ENCODE data around the gene CRX. TPM values are rescaled to one million over a fixed set of nuclear protein-coding genes. Genes with fewer than 3 reads are reported as not detected.
"Not testable (repeated sequence)": the region's sequence is repeated elsewhere in the genome, so short reads cannot be mapped to it uniquely, and the experiment has no call there.

The CRX gene
- total RNA-seq, result not detected

DNA sequence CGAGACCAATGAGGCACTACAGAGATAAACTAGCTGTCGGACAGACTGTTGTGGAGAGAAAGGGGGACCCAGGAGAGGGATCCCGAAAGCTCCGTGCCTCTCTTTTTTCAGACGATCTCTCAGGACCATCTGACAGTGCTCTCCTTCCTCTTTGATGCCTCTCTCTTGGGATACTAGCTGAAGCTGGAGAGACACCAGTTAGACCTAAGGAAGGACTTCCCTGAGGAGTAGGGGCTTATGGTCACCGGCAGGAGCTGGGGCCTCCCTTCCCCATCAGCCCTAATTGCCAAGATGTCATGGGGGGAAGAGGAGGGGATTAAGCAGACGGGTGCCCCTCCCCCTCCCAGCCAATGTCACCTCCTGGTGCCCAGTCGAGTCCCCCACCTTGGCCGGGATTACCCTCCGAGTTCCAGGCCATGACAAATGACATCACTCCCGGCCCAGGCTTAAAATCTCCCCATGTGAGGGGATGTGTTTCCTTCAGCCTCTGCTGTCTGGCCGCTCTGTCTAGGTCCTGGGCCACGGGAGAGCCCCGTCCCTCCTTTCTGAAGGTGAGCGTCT lies at the start of gene CRX:
Gene CRX, plus strand, starts transcription at position 478 of the 561 bp plus-strand sequence. CDS start 12,507 bp downstream, outside the sequence.
- no peak for DNase-seq

DNA sequence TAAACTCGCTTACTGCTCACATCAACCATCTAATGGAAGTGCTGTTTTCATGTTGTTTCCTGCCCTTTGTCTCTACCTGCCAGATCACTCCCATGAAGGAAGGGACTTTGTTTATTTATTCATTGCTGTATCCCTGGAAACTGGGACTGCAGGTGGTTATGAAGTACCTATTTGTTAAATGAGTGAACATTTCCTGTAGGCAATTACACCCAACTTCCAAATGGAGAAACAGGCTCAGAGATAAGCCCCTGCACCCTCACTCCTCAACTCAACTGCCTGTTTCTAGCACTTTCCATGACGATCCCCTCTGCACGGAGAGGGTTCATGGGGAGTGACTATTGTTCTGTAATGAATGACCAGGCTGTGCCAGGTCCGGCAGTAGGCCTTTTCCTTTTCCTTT lies 45.2 kb upstream of the CRX start:
- DNase-seq, result no peak

DNA sequence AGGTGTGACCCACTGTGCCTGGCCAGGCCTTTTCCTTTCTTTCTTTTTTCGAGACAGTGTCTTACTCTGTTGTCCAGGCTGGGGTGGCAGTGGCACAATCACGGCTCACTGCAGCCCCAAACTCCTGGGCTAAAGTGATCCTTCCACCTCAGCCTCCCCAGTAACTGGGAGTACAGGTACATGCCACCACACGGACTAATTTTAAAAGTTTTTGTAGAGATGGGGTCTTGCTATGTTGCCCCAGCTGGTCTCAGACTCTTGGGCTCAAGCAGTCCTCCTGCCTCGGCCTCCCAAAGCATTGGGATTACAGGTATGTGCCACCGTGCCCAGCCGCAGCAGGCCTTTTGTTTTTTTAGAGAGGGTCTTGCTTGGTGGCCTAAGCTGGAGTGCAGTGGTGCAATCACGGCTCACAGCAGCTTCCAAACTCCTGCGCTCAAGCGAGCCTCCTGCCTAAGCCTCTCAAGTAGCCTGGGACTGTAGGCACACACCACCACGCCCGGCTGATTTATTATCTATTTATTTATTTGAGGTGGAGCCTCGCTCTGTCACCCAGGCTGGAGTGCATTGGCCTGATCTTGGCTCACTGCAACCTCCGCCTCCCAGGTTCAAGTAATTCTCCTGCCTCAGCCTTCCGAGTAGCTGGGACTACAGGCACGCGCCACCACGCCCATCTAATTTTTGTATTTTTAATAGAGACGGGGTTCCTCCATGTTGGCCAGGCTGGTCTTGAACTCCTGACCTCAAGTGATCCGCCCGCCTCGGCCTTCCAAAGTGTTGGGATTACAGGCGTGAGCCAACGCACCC lies 44.3 kb upstream of the CRX start:
- not testable (repeated sequence) for DNase-seq

DNA sequence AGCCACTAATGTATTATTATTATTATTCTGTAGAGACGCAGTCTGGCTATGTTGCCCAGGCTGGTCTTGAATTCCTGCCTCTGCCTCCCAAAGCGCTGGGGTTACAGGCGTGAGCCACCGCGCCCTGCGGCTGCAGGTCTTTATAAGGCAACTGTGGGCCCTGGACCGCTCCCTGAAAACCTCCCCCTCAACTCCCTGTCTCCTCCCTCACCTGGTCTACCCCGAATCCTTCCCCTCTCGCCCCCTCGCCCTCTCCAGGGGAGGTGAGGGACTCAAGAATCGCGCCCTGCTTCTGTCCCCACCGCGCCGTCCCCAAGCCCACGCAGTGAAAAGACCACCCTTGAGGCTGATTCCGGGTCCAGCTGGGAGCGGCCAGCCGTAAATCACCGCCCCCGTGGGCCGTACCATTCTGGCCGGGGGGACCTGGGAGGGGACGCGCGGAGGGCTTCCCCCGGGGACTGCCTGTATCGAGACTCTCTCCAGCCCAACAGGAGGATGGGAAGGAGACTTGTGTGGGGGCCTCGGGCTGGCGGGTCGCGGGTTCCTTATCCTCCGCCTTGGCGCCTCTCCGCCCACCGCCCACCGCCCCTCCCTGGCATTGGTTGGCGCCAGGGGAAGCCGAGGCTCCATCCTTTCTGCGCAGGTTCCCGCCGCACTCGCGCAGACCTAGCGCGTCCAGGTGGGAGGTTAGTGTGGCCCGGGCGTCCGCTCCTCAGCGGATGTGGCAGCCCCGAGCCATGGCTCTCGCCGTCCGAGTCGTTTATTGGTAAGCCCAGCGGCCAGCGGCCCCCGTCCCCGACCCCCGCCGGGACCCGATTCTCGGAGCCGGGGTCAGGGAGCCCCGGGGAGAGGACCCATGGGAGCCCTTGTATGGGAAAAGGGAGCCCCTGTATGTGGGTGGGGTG lies 43.4 kb upstream of the CRX start, which contains the start of gene SELENOW:
Gene SELENOW, plus strand, starts transcription at position 655 of the 905 bp plus-strand sequence. Its CDS starts 83 bp downstream, at position 738.
- peak; percentile 62 for DNase-seq

DNA sequence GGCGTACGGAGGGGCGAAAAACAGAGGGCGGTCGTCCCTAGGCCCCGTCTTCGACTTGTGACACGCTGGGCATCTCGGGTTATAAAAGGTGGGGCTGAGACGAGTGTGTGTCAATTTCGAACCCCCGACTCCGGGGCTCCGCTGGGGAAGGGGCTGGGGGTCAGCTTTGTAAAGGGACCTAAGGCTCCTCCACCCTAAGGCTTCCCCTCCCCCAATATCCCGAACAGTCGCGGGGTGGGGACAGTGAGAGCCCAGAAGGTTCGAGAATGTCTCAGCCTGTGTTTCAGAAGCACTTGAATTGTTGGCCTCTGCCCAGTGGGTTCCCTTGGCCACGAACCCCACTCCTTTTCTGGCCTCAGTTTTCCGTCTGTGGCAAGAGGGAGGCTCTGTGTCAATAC lies 42.8 kb upstream of the CRX start:
- no peak for DNase-seq

GRCh38 chr19:47779524-47780214 lies 42.1 kb upstream of the CRX start:
- no peak for DNase-seq

- no peak for DNase-seq
Measured at GRCh38 chr19:47780215-47780551, 41.6 kb upstream of the CRX start.

DNA sequence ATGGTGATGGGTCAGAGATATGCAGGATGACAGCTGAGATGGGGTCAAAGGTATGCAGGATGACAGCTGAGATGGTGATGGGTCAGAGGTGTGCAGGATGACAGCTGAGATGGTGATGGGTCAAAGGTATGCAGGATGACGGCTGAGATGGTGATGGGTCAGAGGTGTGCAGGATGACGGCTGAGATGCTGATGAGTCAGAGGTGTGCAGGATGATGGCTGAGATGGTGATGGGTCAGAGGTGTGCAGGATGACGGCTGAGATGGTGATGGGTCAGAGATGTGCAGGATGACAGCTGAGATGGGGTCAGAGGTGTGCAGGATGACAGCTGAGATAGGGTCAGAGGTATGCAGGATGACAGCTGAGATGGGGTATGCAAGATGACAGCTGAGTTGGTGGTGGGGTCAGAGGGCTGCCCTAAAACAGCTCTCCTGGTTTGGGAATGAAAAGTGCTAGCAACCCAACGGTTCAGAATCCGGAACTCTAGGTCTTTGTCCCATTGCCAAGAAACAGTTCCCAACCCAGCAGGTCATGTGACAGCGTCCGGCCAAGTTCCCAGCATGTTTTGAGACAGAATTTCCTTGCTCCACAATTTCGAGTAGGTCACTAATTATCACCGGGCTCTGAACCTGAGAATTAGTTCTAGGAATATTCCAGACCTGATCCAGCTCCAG lies 40.0 kb upstream of the CRX start:
- no peak for DNase-seq

DNA sequence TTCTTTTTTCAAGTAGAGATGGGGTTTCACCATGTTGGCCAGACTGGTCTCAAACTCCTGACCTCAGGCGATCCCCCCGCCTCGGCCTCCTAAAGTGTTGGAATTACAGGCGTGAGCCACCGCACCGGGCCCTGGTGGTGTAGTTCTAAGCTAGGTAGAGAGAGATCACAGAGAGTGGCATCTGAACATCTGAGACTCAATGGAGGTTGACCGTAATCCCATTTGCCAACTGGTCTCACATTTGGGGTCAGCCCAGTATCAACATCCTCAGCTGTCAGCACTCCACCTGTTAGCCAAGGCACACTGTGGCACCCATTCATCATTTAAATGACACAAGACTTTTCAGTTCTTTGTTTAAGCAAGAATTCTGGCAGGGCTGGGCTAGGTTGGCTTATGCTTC lies 35.2 kb upstream of the CRX start:
- no peak for DNase-seq

GRCh38 chr19:47787307-47787706 lies 34.4 kb upstream of the CRX start:
- not testable (repeated sequence) for DNase-seq

DNA sequence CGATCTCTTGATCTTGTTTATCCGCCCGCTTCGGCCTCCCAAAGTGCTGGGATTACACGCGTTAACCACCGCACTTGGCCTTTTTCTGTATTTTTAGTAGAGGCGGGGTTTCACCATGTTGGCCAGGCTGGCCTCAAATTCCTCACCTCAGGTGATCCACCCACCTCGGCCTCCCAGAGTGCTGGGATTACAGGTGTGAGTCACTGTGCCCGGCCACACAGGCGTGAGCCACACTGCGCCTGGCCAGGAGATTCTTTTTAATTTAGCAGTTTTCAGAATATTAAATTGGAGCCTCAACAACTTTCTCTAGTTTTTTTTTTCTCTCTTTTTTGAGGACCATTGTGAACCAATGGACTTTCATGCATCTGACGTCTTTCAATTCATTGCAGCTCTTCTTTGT lies 31.9 kb upstream of the CRX start:
- not testable (repeated sequence) for DNase-seq

DNA sequence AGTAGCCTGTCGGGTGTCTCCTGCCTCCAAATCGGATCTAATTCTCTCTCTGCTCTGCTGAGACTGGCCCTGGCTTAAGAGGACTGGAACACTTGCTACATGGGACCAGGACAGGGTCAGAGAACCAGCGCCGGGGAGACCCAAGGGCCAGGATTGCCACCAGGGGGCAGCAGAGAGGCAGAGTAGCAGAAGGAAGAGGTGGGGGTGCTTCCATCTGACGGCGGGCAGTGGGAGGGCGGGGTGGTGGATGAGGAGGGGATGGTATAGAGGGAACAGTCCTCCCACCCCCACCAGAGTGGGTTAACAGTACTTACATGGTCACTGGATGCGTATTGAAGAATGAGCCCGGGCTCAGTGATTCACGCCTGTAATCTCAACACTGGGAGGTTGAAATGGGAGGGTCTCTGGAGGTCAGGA lies 31.3 kb upstream of the CRX start:
- peak; percentile 84 for DNase-seq

DNA sequence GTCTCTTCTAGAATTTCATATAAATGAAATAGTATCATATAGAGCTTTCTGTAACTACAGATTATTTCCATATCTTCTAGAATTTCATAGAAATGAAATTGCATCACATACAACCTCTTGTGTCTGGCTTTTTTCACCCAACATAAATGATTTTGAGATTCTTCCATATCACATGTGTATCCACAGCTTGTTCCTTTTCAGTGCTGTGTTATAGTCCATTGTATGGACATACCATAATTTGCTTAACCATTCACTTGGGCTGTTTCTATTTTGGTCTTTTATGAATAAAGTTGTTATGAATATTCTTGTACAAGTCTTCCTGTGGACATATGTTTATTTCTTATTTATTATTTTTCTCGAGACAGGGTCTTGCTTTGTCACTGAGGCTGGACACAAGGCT lies 29.1 kb upstream of the CRX start:
- DNase-seq, result no peak

DNA sequence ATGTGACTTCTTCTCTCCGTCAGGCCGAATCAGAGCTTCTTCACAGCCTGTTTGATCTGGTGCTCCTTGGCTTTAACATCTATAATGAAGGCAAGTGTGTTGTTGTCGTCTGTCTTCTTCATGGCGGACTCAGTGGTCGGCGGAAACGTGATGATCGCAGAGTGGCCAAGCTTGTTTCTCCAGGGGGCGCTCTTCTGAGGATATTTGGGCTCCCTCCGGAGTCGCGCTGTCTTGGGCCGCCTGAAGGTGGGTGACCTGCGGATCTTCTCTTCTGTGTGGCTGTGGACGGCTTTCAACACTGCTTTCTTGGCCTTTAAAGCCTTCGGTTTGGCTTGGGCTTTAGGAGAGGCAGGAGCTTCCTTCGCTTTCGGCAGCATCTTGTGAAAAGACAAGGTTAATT lies 27.2 kb upstream of the CRX start:
- no peak for DNase-seq

GRCh38 chr19:47796785-47797184 lies 25.0 kb upstream of the CRX start:
- no peak for DNase-seq

DNA sequence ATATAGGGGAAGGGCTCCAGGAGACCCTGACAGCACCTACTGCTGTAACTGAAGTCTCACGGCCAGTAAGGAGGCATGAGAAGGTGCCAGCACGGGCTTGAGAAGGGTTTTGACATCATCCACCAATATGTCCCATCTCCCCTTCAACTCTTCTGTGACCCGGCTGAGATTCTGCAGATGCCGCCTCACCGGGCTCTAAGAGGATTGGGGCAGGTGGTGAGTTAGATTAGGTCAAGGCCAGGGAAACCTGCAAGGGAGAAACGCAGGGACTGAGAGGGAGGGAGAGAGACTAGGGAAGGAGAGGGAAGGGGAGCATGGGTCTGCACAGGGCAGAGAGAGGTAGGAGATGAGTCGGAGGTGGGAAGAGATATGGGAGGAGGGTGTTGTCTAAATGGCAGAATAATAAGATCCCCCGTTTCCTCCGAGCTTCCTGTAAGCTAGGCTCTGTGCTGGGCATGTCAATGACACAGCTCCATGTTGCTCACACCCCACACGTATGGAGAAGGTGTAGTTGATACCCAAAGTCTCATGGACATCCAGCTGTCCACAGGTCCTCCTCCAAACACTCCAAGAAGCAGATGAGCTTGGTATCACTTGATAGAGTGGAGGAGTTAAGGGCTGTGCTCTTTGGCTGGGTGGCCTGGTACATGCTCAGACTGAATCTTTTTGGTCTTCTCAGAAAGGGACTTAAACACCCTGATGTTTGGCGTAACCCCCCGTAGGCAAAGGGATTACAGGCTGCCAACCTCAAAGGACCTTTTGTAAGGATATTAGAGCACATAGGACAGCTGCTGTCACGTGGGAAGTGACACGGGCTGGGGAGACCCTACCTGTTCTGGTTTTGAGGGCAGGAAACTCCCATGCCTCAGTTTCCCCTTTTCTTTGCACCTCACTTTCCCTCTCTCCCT lies 23.5 kb upstream of the CRX start:
- DNase-seq, result no peak

DNA sequence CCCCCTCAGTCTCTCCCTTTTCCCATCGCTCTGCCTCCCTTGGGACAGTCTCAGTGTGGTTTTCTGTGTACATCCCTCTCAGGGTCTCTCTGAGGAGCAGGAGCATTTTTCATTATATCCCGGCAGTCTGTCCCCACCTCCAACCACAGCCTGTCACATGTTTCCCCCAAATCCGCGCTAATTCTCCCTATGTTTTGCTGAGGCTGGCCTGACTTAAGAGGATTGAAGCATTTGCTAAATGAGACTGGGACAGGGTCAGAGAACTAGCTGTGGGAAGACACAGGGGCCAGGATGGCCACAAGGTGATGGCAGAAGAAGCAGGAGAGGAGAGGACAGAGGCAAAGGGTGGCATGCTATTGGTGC lies 22.9 kb upstream of the CRX start:
- DNase-seq, result no peak

DNA sequence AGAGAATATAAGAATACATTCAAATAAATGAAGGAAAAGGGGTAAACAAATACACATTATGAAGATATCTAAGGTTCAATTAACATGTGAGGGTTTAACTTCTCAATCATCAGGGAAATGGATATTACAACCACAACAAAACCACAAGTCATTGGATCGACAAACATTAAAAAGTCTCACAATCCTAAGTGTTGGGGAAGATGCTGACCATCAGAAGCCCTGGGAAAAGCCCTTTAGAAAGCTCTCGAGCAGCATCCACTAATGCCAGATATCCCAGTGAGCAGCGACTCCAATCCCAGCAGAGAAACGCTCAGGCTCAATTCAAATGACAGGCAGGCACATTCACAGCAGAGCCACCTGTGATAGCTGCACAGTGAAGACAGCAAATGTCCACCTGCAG lies 20.5 kb upstream of the CRX start:
- no peak for DNase-seq

- DNase-seq, result no peak
Measured at GRCh38 chr19:47802521-47803043, 19.2 kb upstream of the CRX start.

DNA sequence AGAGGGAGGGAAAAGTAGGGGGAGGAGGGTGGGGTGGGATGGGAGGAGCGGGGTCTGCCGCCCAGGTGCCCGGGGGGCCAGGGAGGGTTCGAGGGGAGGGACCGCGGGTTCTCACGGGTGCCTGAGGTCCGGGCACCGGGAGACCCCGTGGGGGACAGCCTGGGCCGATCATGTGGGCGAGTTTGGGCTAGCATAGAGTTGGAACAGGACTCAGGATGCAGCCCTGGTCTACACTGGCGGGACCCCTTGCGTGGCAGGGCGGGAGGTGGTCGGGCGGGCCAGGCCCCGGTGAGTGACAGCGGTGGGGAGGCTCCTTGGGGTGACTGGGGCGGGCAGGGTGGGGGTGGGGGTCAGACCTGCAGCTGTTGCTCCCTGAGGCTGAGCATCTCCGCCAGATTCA lies 18.6 kb upstream of the CRX start:
- DNase-seq, result not testable (repeated sequence)

DNA sequence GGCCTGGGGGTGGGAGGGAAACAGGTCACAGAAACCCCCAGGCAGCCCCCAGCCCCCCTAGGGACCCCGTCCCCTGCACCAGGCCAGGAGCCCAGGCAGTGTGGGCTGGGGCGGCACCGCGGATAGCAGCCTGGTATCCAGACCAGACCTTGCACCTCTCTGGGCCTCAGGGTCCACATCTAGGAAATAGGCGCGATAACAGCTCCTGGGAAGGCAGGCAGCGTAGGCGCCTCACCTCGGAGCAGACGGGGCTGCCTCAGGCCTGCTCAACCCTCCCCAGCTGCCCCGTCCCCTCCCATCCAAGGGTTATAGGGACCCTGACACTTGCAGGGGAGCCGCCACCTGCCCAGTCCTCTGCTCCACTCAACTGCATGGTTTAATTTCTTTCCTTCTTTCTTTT lies 18.1 kb upstream of the CRX start:
- not testable (repeated sequence) for DNase-seq

Measured in effector CD4-positive, alpha-beta T cell (primary cell).